Prostate gland (tissue), 2 donors: ENCODE measurements around the gene CKB. TPM values are rescaled to one million over a fixed set of nuclear protein-coding genes. Genes with fewer than 3 reads are reported as not detected.

Experiments
- DNase-seq: peaks from one replicate; pipeline ENCODE4 v3.0.0-alpha.2; 2019; ENCODE audit warnings: low spot score
- H3K27ac ChIP-seq, 2 donors: fragments of 200-600 bp; sonication (generic); 2 replicates each; pipeline ENCODE4 v1.5.1; 2017 to 2019
- H3K27me3 ChIP-seq: fragments of 200-600 bp; sonication (generic); replicated peaks from 2 replicates; pipeline ENCODE4 v1.5.1; 2019; ENCODE audit not compliant: insufficient read depth
- H3K36me3 ChIP-seq, 2 donors: fragments of 200-600 bp; sonication (generic); 1 replicate in 1 of 2; 2 replicates in 1 of 2; pipeline versions ENCODE4 v1.5.1 to v1.8.1; 2017 to 2019
- H3K4me1 ChIP-seq: fragments of 200-600 bp; sonication (generic); replicated peaks from 2 replicates; pipeline ENCODE4 v1.5.1; 2019
- H3K4me3 ChIP-seq, 2 donors: fragments of 200-600 bp; sonication (generic); 2 replicates each; pipeline ENCODE4 v1.5.1; 2017 to 2019
- H3K9me3 ChIP-seq: fragments of 200-600 bp; sonication (generic); 2 replicates; pipeline ENCODE4 v1.5.1; 2017
- POLR2A ChIP-seq: fragments of 450-650 bp; IDR thresholded peaks from one replicate; pipeline ENCODE4 v1.6.1; 2016; ENCODE audit warnings: antibody characterized with exemption, mild to moderate bottlenecking
- POLR2AphosphoS5 ChIP-seq: sonication (generic); formaldehyde crosslinking; IDR thresholded peaks from one replicate; pipeline ENCODE4 v1.6.1; 2017; ENCODE audit warnings: antibody characterized with exemption
- WGBS: methylation state at CpG from one replicate; pipeline ENCODE4 v1.1.5; 2018; 5-methylcytosine and 5-hydroxymethylcytosine counted together
- intact Hi-C: fragments of 100-400 bp; cut with DNase I; formaldehyde crosslinking; loops from one replicate; pipeline ENCODE4 v1.14.2; 2022
- total RNA-seq, 2 donors: library from RNA; depleted of rRNA; stranded (reverse); fragments of >200 nt; gene quantifications; one replicate each; pipeline ENCODE4 v1.1.0, GENCODE V29; 2016
- TF ChIP-seq, protein P1 (sequence below), 4 experiments: fragments of 200-600 bp in 2 of 4; fragments of 450-650 bp in 2 of 4; sonication (generic) in 2 of 4; IDR thresholded peaks; 1 replicate in 3 of 4; 2 replicates in 1 of 4; pipeline ENCODE4 v1.5.1; 2016 to 2019; ENCODE audit warnings: antibody characterized with exemption in 4 of 4, mild to moderate bottlenecking in 2 of 4, moderate library complexity in 2 of 4

The CKB gene
- total RNA-seq, 2 donors from 2014 or later: 1,199 to 1,838 TPM

DNA sequence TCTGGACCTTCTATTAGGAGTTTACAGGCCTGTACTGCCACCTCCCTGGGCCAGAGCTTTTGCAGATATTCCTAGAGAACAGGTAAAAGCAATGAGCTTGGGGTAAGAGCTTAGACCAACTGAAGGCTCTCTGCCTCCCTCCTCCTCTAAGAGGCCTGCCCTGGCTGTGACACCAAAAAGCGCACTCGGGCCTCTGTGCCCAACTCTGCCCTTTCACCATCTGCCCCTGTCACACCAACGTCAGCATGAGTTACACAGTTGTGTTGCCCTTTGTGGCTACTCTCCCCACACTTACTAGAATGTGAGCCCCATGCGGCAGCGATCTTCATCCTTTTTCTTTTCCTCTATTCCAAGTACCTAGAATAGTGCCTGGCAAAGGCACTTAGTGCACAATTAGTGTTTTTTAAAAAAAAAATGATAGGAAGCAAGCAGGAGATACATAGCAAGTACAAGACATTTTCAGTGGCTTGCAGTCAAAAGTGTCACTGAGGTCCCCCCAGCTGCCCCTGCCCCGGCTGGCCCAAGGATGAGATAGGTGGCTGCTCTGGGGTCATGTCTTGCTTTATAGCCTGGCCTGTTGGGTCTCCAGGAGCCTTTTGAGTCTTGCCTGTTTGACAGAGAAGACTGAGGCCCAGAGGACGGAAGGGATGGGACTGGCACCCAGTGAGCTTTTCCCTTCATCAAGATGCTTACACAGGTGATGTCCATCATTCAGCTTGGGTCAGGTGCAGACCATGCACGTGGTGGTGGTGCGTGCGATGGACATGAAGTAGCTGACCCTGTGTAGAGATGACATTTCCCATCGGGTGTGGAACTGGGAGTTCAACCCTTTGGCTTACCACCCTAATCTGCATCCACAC lies 12.5 kb downstream of the CKB start:
- Histone ChIP-seq H3K4me3 (no peak overlapping the region), H3K36me3 (peaks cover 0 to under 1% of the 10 kb centered on the region in 2 donors), H3K9me3 (no peaks in the 10 kb centered on the region), H3K27ac (no peak overlapping the region), H3K4me1 (peaks cover 11% of the 10 kb centered on the region), H3K27me3 (no peaks in the 10 kb centered on the region)
- no peak for DNase-seq
- whole genome bisulfite sequencing: 85% methylated on average over 11 of the region's 11 CpGs
- intact Hi-C loops: no loop called here
- no peak for TF ChIP-seq POLR2A
- TF ChIP-seq POLR2AphosphoS5: no peak
- TF ChIP-seq, protein P1, sequence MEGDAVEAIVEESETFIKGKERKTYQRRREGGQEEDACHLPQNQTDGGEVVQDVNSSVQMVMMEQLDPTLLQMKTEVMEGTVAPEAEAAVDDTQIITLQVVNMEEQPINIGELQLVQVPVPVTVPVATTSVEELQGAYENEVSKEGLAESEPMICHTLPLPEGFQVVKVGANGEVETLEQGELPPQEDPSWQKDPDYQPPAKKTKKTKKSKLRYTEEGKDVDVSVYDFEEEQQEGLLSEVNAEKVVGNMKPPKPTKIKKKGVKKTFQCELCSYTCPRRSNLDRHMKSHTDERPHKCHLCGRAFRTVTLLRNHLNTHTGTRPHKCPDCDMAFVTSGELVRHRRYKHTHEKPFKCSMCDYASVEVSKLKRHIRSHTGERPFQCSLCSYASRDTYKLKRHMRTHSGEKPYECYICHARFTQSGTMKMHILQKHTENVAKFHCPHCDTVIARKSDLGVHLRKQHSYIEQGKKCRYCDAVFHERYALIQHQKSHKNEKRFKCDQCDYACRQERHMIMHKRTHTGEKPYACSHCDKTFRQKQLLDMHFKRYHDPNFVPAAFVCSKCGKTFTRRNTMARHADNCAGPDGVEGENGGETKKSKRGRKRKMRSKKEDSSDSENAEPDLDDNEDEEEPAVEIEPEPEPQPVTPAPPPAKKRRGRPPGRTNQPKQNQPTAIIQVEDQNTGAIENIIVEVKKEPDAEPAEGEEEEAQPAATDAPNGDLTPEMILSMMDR (IDR thresholded peaks at IDR 0.05): no peak

DNA sequence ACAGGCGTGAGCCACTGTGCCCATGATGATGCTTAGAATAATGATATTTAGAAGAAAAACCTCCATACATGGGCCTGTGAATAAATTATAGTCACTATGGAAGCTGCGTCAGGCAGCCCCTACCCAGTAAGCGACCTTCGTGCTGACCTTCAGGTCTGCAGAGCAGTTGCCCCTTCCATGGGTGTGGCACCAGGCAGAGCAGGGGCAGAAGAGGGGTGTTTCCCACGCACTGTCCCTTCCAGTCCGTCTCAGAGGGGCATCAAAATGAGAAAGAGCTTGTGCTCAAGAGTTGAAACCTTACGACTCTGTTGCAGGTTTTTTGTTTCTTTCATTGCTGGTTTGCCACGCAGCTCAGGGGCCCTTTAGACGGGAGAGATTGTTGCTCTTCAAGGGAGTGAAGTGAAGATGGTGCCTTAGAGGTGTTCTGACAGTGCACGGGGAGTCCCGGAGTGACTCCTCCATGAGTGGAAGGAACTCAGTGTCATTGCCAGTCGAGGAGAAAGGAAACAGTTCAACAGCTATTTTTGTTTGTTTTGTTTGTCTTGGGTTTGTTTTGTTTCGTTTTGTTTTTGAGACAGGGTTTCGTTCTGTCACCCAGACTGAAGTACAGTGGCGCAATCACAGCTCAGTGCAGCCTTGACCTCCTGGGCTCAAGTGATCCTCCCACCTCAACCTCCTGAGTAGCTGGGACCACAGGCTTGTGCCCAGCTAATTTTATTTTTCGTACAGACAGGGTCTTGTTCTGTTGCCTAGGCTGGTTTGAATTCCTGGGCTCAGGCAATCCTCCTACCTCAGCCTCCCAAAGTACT lies 13.9 kb downstream of the CKB start:
- WGBS: 86% methylated on average over 16 of the region's 16 CpGs
- Histone ChIP-seq H3K27ac (no peak overlapping the region), H3K4me3 (no peak overlapping the region), H3K9me3 (no peaks in the 10 kb centered on the region), H3K36me3 (peaks cover 0 to 9% of the 10 kb centered on the region in 2 donors), H3K27me3 (no peaks in the 10 kb centered on the region), H3K4me1 (peaks cover 10% of the 10 kb centered on the region)
- intact Hi-C loops: no loop called here
- no peak for DNase-seq
- TF ChIP-seq POLR2A: no peak
- no peak for TF ChIP-seq POLR2AphosphoS5
- TF ChIP-seq, protein P1 (IDR thresholded peaks at IDR 0.05): no peak

- no peak for DNase-seq
- TF ChIP-seq, protein P1 (IDR thresholded peaks at IDR 0.05): no peak
- TF ChIP-seq POLR2A (no peak), POLR2AphosphoS5 (no peak)
- no peak overlapping the region for H3K27ac ChIP-seq
- no peaks in the 10 kb centered on the region for H3K9me3 ChIP-seq
- WGBS: 68% methylated on average over 3 of the region's 3 CpGs
- no peak overlapping the region for H3K4me3 ChIP-seq
- peaks cover 8 to 12% of the 10 kb centered on the region in 2 donors for H3K36me3 ChIP-seq
- peaks cover 5% of the 10 kb centered on the region for H3K4me1 ChIP-seq
- no peaks in the 10 kb centered on the region for H3K27me3 ChIP-seq
- intact Hi-C loops: no loop called here
Observed at GRCh38 chr14:103507751-103508150, 14.9 kb downstream of the CKB start.

- 78% methylated on average over 8 of the region's 8 CpGs for WGBS
- peaks cover 8 to 13% of the 10 kb centered on the region in 2 donors for H3K36me3 ChIP-seq
Observed at GRCh38 chr14:103504991-103505565, 17.6 kb downstream of the CKB start.

More at GRCh38 chr14:103504991-103505565, 17.6 kb downstream of the CKB start:
- Histone ChIP-seq H3K4me1 (no peaks in the 10 kb centered on the region), H3K27me3 (no peaks in the 10 kb centered on the region), H3K4me3 (no peak overlapping the region), H3K27ac (no peak overlapping the region), H3K9me3 (no peaks in the 10 kb centered on the region)
- no peak for DNase-seq
- no peak for TF ChIP-seq POLR2AphosphoS5
- TF ChIP-seq, protein P1 (IDR thresholded peaks at IDR 0.05): no peak
- TF ChIP-seq POLR2A: no peak
- intact Hi-C loops: loop anchor here (5.0 kb wide), 1 partner anchor 118 kb away; the partner anchor contains the start of gene MARK3
